Astrocyte (in vitro differentiated cells and primary cell): ENCODE data around the gene OR13C3.

ENCODE experiments used
- EZH2 ChIP-seq: IDR thresholded peaks from 2 replicates; pipeline ENCODE4 v1.6.1; 2012; ENCODE audit warnings: mild to moderate bottlenecking, low read length, inconsistent platforms; ENCODE audit not compliant: insufficient read depth
- TF ChIP-seq, protein P1 (sequence below): IDR thresholded peaks from 2 replicates; pipeline ENCODE4 v1.5.1; 2011; ENCODE audit warnings: low read depth, mild to moderate bottlenecking, inconsistent platforms, low read length, moderate library complexity; ENCODE audit not compliant: insufficient read depth

DNA sequence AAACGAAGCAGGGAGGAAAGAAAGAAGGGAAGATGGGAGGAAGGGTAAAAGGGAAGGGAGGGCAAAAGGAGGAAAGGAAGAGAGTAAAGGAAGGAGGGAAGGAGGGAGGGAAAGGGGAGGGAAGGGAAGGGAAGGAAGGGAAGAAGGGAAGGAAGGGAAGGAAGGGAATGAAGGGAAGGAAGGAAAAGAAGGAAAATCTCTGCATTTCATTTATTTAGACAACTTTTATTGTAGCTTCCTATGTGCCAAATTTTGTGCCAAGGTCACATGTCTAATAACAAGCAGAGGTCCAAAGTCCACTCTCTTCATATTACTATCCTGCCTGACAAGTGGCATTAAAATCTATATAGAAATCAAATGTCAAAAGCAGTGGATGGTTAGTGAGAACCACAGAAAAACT, 2.6 kb upstream of the OR13C3 start:
- TF ChIP-seq, protein P1, sequence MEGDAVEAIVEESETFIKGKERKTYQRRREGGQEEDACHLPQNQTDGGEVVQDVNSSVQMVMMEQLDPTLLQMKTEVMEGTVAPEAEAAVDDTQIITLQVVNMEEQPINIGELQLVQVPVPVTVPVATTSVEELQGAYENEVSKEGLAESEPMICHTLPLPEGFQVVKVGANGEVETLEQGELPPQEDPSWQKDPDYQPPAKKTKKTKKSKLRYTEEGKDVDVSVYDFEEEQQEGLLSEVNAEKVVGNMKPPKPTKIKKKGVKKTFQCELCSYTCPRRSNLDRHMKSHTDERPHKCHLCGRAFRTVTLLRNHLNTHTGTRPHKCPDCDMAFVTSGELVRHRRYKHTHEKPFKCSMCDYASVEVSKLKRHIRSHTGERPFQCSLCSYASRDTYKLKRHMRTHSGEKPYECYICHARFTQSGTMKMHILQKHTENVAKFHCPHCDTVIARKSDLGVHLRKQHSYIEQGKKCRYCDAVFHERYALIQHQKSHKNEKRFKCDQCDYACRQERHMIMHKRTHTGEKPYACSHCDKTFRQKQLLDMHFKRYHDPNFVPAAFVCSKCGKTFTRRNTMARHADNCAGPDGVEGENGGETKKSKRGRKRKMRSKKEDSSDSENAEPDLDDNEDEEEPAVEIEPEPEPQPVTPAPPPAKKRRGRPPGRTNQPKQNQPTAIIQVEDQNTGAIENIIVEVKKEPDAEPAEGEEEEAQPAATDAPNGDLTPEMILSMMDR = no peak
- TF ChIP-seq EZH2 = no peak
